ENCODE results near the gene OBP2B.

DNA sequence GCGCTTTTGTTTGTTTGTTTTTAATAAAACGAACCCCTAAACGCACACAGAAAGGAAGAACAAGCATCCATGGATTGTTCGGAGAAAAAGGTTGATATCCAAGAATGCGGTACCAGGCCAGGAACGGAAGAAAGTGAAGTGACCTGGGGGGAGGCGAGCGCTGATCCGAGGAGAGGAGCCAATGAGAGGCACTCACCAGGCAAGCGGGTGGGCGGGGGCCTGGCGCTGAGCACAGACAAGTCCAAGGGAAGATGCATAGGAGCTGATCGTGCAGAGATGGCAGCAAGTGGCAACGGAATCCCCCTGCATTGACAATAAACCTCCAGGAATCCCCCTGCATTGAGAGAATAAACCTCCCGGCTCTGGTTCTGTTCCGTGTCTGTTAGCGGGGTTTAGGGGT lies 8.4 kb downstream of the OBP2B start:
- TF ChIP-seq, protein P1, sequence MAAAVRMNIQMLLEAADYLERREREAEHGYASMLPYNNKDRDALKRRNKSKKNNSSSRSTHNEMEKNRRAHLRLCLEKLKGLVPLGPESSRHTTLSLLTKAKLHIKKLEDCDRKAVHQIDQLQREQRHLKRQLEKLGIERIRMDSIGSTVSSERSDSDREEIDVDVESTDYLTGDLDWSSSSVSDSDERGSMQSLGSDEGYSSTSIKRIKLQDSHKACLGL (CRISPR knock-in tag; IDR thresholded peaks at IDR 0.05; ENCODE audit: borderline replicate concordance, poor library complexity, severe bottlenecking) = no peak
- TF ChIP-seq RB1 (IDR thresholded peaks at IDR 0.05; ENCODE audit: low read depth) = no peak
- TF ChIP-seq ZNF696 (CRISPR knock-in tag; conservative IDR thresholded peaks at IDR 0.05) = no peak
- TF ChIP-seq, protein P2, sequence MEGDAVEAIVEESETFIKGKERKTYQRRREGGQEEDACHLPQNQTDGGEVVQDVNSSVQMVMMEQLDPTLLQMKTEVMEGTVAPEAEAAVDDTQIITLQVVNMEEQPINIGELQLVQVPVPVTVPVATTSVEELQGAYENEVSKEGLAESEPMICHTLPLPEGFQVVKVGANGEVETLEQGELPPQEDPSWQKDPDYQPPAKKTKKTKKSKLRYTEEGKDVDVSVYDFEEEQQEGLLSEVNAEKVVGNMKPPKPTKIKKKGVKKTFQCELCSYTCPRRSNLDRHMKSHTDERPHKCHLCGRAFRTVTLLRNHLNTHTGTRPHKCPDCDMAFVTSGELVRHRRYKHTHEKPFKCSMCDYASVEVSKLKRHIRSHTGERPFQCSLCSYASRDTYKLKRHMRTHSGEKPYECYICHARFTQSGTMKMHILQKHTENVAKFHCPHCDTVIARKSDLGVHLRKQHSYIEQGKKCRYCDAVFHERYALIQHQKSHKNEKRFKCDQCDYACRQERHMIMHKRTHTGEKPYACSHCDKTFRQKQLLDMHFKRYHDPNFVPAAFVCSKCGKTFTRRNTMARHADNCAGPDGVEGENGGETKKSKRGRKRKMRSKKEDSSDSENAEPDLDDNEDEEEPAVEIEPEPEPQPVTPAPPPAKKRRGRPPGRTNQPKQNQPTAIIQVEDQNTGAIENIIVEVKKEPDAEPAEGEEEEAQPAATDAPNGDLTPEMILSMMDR (IDR thresholded peaks at IDR 0.05 in 2 of 3, conservative IDR thresholded peaks at IDR 0.05 in 1 of 3; ENCODE audit: insufficient read depth in 2 of 3, low read depth in 1 of 3, low read length in 3 of 3) = no peak
- no peak for TF ChIP-seq DDX20 (tag; IDR thresholded peaks at IDR 0.05; ENCODE audit: low read depth)
- TF ChIP-seq MEF2A (IDR thresholded peaks at IDR 0.05; ENCODE audit: control insufficient read depth, low read depth, low read length) = no peak
- no peak for TF ChIP-seq ZNF766 (CRISPR knock-in tag; conservative IDR thresholded peaks at IDR 0.05)
- no peak for TF ChIP-seq EP300 (IDR thresholded peaks at IDR 0.05; ENCODE audit: low read length)
- no peak for TF ChIP-seq MYBL2 (IDR thresholded peaks at IDR 0.05; ENCODE audit: low read depth)
- no peak for TF ChIP-seq MYBL2 (CRISPR knock-in tag; IDR thresholded peaks at IDR 0.05; ENCODE audit: borderline replicate concordance)

All from K562 (cell line).